Neural progenitor cell (in vitro differentiated cells): ENCODE data around the gene HSDL2. TPM values are rescaled to one million over a fixed set of nuclear protein-coding genes. Genes with fewer than 3 reads are reported as not detected.

ENCODE experiments used
- DNase-seq: peaks from one replicate; pipeline ENCODE4 v3.0.0-alpha.2; 2016; ENCODE audit warnings: low spot score
- H2AFZ ChIP-seq: fragments of 200-600 bp; sonication (generic); replicated peaks from 2 replicates; pipeline ENCODE4 v1.6.1; 2016; ENCODE audit warnings: antibody characterized with exemption
- H3F3A ChIP-seq: fragments of 200-600 bp; sonication (generic); 2 replicates; pipeline ENCODE4 v1.6.1; 2016; ENCODE audit warnings: antibody characterized with exemption, low read depth
- H3K27ac ChIP-seq: fragments of 200-600 bp; sonication (generic); 2 replicates; pipeline ENCODE4 v1.5.1; 2016; ENCODE audit warnings: mild to moderate bottlenecking
- H3K27me3 ChIP-seq: fragments of 200-600 bp; sonication (generic); 2 replicates; pipeline ENCODE4 v1.6.1; 2016; ENCODE audit warnings: mild to moderate bottlenecking, moderate library complexity
- H3K36me3 ChIP-seq: fragments of 200-600 bp; sonication (generic); 2 replicates; pipeline ENCODE4 v1.5.1; 2016
- H3K4me1 ChIP-seq: fragments of 200-600 bp; sonication (generic); 2 replicates; pipeline ENCODE4 v1.6.1; 2016; ENCODE audit warnings: mixed run types
- H3K4me2 ChIP-seq: fragments of 200-600 bp; sonication (generic); 2 replicates; pipeline ENCODE4 v1.6.1; 2016
- H3K4me3 ChIP-seq: fragments of 200-600 bp; sonication (generic); 2 replicates; pipeline ENCODE4 v1.5.1; 2016
- H3K79me2 ChIP-seq: fragments of 200-600 bp; sonication (generic); 2 replicates; pipeline ENCODE4 v1.6.1; 2016; ENCODE audit warnings: low read depth
- H3K9ac ChIP-seq: fragments of 200-600 bp; sonication (generic); 2 replicates; pipeline ENCODE4 v1.6.1; 2016
- H3K9me3 ChIP-seq: fragments of 200-600 bp; sonication (generic); 2 replicates; pipeline ENCODE4 v1.5.1; 2016; ENCODE audit warnings: low read depth
- H4K20me1 ChIP-seq: fragments of 200-600 bp; sonication (generic); 2 replicates; pipeline ENCODE4 v1.6.1; 2016; ENCODE audit warnings: low read depth
- H3K27ac Mint-ChIP-seq: 3 replicates; pipeline ENCODE4 v1.8.0; 2021; ENCODE audit warnings: mixed read lengths
- H3K27me3 Mint-ChIP-seq: 2 replicates; pipeline ENCODE4 v1.8.0; 2022; ENCODE audit warnings: low read depth, mild to moderate bottlenecking, inconsistent platforms, moderate library complexity, mixed read lengths; ENCODE audit not compliant: insufficient read depth
- H3K36me3 Mint-ChIP-seq: 3 replicates; pipeline ENCODE4 v1.8.0; 2021; ENCODE audit warnings: mixed read lengths
- H3K4me1 Mint-ChIP-seq: 3 replicates; pipeline ENCODE4 v1.8.0; 2021; ENCODE audit warnings: mixed read lengths
- H3K4me3 Mint-ChIP-seq: 3 replicates; pipeline ENCODE4 v1.8.0; 2021; ENCODE audit warnings: mild to moderate bottlenecking, moderate library complexity, mixed read lengths
- H3K9me3 Mint-ChIP-seq: 3 replicates; pipeline ENCODE4 v1.8.0; 2020; ENCODE audit warnings: mixed read lengths
- CTCF ChIP-seq: fragments of 200-600 bp; sonication (generic); IDR thresholded peaks from 2 replicates; pipeline ENCODE4 v1.5.1; 2017; ENCODE audit warnings: antibody characterized with exemption, mild to moderate bottlenecking
- EZH2 ChIP-seq: fragments of 200-600 bp; sonication (generic); IDR thresholded peaks from 2 replicates; pipeline ENCODE4 v1.6.1; 2017; ENCODE audit warnings: antibody characterized with exemption, mild to moderate bottlenecking, moderate library complexity
- EZH2phosphoT487 ChIP-seq: fragments of 200-600 bp; sonication (generic); IDR thresholded peaks from 2 replicates; pipeline ENCODE4 v1.6.1; 2017; ENCODE audit warnings: antibody characterized with exemption
- total RNA-seq: library from RNA; depleted of rRNA; stranded (reverse); fragments of >200 nt; gene quantifications from 2 replicates; pipeline ENCODE4 v1.2.3, GENCODE V29; 2015; ENCODE audit warnings: low replicate concordance

Gene HSDL2
- total RNA-seq, 1 donor from 2014 or later: 23.8 TPM

GRCh38 chr9:112339886-112340285, 40.0 kb upstream of the HSDL2 start:
- no peaks in the 10 kb centered on the region for H3K36me3 Mint-ChIP-seq
- Histone ChIP-seq H2AFZ (no peak overlapping the region), H4K20me1 (no peaks in the 10 kb centered on the region), H3F3A (no peaks in the 10 kb centered on the region), H3K9ac (no peak overlapping the region), H3K27ac (no peak overlapping the region), H3K4me2 (no peak overlapping the region), H3K36me3 (no peaks in the 10 kb centered on the region), H3K9me3 (no peaks in the 10 kb centered on the region), H3K4me3 (no peak overlapping the region), H3K4me1 (no peaks in the 10 kb centered on the region), H3K79me2 (no peaks in the 10 kb centered on the region), H3K27me3 (no peaks in the 10 kb centered on the region)
- no peak for DNase-seq
- TF ChIP-seq EZH2: no peak
- TF ChIP-seq CTCF: no peak
- no peak for TF ChIP-seq EZH2phosphoT487
- H3K4me1 Mint-ChIP-seq: no peaks in the 10 kb centered on the region
- no peak overlapping the region for H3K4me3 Mint-ChIP-seq
- H3K9me3 Mint-ChIP-seq: peaks cover 3% of the 10 kb centered on the region
- H3K27me3 Mint-ChIP-seq: peaks cover 5% of the 10 kb centered on the region
- H3K27ac Mint-ChIP-seq: no peak overlapping the region

DNA sequence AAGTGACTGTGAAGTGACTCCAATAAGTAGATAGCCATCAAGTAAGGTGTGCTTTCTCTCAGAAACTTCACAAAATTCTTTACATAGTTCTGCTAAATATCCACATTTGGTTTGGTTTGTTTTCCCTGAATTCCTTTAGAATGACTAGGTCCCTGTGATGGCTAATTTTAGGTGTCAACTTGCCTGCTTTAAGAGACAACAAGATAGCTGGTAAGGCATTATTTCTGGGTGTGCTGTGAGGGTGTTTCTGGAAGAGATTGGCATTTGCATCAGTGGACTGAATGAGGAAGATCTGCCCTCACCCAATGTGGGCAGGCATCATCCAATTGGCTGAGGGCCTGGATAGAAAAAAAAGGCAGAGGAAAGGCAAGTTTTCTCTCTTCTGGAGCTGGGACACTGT, 38.2 kb upstream of the HSDL2 start:
- Histone ChIP-seq H3K27ac (no peak overlapping the region), H3K4me2 (no peak overlapping the region)

DNA sequence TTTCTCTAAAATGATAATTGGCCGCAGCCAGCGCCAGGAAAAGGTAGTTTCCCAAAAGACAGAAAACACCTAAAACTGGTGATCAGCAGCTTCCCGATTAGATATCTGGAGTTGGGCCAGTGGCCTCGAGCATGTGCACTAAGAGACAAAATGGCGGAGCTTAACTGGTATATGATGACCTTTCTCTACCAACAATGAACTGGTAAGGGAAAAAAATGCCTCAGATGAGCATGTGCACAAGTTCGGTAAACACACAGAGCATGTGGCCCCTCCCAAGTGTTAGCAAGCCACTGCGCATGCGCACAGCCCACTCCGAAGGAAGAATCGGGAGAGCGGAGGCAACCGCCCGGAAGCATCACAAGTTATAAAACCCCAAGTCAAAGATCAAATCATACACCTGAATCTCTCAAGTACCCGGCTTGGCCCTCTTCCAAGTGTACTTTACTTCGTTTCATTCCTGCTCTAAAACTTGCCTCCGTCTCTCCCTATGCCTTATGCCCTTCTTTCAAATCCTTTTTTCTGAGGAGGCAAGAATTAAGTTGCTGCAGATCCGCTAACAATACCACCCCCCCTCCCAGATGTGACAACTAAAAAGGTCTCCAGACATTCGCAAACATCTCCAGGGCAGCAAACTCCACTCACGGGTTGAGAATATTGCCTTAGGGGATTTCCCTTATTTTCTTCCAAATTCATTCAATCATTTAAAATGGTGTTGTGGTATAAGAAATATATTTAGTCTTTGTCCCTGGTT, 31.5 kb upstream of the HSDL2 start:
- peak overlapping the region; percentile 14 for H3K4me2 ChIP-seq
- H3K4me1 ChIP-seq: no peaks in the 10 kb centered on the region
- no peak overlapping the region for H3K4me3 Mint-ChIP-seq
- peak overlapping the region; percentile 60 for H2AFZ ChIP-seq
- no peaks in the 10 kb centered on the region for H3F3A ChIP-seq
- peaks cover 4% of the 10 kb centered on the region for H3K4me1 Mint-ChIP-seq
- H3K36me3 ChIP-seq: no peaks in the 10 kb centered on the region
- H3K27ac Mint-ChIP-seq: peak overlapping the region; percentile 46
- no peaks in the 10 kb centered on the region for H3K9me3 Mint-ChIP-seq
- H3K27me3 ChIP-seq: no peaks in the 10 kb centered on the region
- H3K36me3 Mint-ChIP-seq: no peaks in the 10 kb centered on the region
- peak overlapping the region; percentile 4 for H3K4me3 ChIP-seq
- TF ChIP-seq CTCF (no peak), EZH2 (no peak)
- H4K20me1 ChIP-seq: no peaks in the 10 kb centered on the region
- no peak overlapping the region for H3K27ac ChIP-seq
- H3K9me3 ChIP-seq: no peaks in the 10 kb centered on the region
- peak; percentile 47 for DNase-seq
- no peak overlapping the region for H3K9ac ChIP-seq
- H3K79me2 ChIP-seq: no peaks in the 10 kb centered on the region
- no peaks in the 10 kb centered on the region for H3K27me3 Mint-ChIP-seq

More for the DNA sequence above, 38.2 kb upstream of the HSDL2 start:
- H3K36me3 Mint-ChIP-seq: no peaks in the 10 kb centered on the region
- Histone ChIP-seq H3K9me3 (no peaks in the 10 kb centered on the region), H3K4me3 (no peak overlapping the region), H3K79me2 (no peaks in the 10 kb centered on the region), H4K20me1 (no peaks in the 10 kb centered on the region), H2AFZ (peak overlapping the region; percentile 52), H3K36me3 (no peaks in the 10 kb centered on the region), H3K9ac (no peak overlapping the region), H3K27me3 (no peaks in the 10 kb centered on the region), H3K4me1 (no peaks in the 10 kb centered on the region), H3F3A (no peaks in the 10 kb centered on the region)
- TF ChIP-seq CTCF (no peak), EZH2phosphoT487 (no peak), EZH2 (no peak)
- H3K27ac Mint-ChIP-seq: no peak overlapping the region
- H3K4me3 Mint-ChIP-seq: no peak overlapping the region
- no peak for DNase-seq
- peaks cover 3% of the 10 kb centered on the region for H3K27me3 Mint-ChIP-seq
- no peaks in the 10 kb centered on the region for H3K4me1 Mint-ChIP-seq
- H3K9me3 Mint-ChIP-seq: peaks cover 3% of the 10 kb centered on the region
